Ecto neural progenitor cell (in vitro differentiated cells): ENCODE results near the gene RNF212B.
"Not testable (repeated sequence)": the region's sequence is repeated elsewhere in the genome, so short reads cannot be mapped to it uniquely, and the experiment has no call there.

ENCODE experiments used
- DNase-seq: peaks from one replicate; pipeline ENCODE4 v3.0.0-alpha.2; 2018; ENCODE audit warnings: low spot score

Gene RNF212B

DNA sequence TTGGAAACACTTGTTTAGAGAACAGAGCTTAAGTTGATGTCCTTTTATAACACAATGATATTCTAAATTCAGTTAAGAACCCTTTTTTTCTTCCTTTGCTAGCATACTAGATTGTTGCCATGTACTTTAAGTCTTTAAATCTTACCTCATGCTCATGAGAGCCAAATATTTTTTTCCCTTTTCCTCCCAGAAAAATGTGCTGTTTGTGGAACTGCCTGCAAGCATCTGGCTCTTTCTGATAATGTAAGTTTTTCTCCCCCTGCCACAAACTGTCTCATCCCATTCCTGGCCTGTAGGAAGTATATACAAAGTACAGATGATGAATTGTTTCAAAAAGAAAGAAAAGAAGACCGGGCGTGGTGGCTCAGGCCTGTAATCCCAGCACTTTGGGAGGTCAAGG is 5.3 kb downstream of the RNF212B start:
- no peak for DNase-seq

GRCh38 chr14:23245282-23245681 is 7.5 kb downstream of the RNF212B start:
- DNase-seq: no peak

- no peak for DNase-seq
These were observed 10.9 kb downstream of the RNF212B start for GRCh38 chr14:23248601-23249000.

- DNase-seq: no peak
These were observed 12.1 kb downstream of the RNF212B start for GRCh38 chr14:23249824-23250223.

- no peak for DNase-seq
These were observed 14.3 kb downstream of the RNF212B start for GRCh38 chr14:23252006-23252405.

GRCh38 chr14:23252420-23253333 is 14.9 kb downstream of the RNF212B start:
- DNase-seq: no peak

- no peak for DNase-seq
These were observed 20.5 kb downstream of the RNF212B start for GRCh38 chr14:23258256-23258655.

GRCh38 chr14:23259426-23259825 is 21.7 kb downstream of the RNF212B start:
- no peak for DNase-seq

- DNase-seq: not testable (repeated sequence)
These were observed 23.1 kb downstream of the RNF212B start for GRCh38 chr14:23260849-23261248.

DNA sequence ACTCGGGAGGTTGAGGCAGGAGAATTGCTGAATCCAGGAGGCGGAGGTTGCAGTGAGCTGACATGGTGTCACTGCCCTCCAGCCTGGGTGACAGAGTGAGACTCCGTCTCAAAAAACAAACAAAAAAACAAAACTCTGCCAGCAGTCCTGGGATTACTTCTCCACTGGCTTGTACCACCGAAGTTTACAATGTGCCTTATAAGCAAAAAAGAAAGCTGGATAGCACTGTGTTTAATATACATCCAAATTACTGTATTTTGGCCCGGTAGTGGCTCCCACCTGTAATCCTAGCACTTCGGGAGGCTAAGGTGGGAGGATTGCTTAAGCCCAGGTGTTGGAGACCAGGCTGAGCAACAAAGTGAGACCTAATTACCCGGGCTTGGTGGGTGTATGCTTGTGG is 31.5 kb downstream of the RNF212B start:
- no peak for DNase-seq

- DNase-seq: no peak
These were observed 37.7 kb downstream of the RNF212B start for GRCh38 chr14:23275412-23275811.

DNA sequence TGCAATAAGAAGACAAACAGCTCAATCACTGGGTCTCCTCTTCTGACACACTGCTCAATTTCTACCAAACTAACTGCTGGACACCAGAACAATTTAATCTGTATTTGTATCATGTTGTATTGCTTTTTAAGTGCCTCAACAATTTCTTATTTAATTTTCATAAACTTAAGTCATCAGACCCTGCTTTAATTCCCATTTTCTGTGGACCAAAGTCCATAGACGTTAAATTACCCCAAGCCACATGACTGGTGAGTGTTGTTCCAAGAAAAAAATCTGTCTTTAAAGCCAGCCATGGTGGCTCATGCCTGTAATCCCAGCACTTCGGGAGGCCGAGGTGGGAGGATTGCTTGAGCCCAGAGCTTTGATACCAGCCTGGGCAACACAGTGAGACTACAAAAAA is 39.5 kb downstream of the RNF212B start:
- no peak for DNase-seq

DNA sequence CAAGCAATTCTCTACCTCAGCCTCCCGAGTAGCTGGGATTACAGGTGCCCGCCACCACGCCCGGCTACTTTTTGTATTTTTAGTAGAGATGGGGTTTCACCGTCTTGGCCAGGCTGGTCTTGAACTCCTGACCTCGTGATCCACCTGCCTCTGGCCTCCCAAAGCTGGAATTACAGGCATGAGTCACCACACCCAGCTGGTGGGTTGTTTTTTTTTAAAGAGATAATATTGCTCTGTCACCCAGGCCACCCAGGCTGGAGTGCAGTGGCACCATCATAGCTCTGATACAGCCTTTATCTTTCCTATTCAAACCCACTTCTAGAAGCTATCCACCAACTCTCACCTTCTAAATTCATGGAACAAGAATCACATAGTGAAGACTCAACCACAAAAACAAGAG is 40.2 kb downstream of the RNF212B start:
- DNase-seq: not testable (repeated sequence)

DNA sequence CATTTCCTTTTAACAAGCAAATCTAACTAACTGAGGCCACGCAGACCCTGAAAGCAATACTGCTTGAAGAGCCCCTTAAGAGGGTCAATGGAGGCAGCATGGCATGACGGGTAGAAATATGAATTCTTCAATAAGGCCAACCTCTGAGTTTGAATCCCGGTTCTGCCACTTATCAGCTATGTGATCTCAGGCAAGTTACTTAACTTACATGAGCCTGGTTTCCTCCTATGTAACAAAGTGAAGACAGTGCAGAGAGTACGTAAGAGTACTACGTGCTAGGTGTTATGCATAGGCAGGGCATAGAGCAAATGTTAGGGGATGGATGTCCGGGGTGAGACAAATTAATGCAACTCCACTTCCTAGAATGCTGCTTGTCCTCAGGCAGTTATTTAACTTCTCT is 43.5 kb downstream of the RNF212B start:
- no peak for DNase-seq

GRCh38 chr14:23284654-23285529 is 47.2 kb downstream of the RNF212B start:
- no peak for DNase-seq

- no peak for DNase-seq
These were observed 47.8 kb downstream of the RNF212B start for GRCh38 chr14:23285530-23286019.

DNA sequence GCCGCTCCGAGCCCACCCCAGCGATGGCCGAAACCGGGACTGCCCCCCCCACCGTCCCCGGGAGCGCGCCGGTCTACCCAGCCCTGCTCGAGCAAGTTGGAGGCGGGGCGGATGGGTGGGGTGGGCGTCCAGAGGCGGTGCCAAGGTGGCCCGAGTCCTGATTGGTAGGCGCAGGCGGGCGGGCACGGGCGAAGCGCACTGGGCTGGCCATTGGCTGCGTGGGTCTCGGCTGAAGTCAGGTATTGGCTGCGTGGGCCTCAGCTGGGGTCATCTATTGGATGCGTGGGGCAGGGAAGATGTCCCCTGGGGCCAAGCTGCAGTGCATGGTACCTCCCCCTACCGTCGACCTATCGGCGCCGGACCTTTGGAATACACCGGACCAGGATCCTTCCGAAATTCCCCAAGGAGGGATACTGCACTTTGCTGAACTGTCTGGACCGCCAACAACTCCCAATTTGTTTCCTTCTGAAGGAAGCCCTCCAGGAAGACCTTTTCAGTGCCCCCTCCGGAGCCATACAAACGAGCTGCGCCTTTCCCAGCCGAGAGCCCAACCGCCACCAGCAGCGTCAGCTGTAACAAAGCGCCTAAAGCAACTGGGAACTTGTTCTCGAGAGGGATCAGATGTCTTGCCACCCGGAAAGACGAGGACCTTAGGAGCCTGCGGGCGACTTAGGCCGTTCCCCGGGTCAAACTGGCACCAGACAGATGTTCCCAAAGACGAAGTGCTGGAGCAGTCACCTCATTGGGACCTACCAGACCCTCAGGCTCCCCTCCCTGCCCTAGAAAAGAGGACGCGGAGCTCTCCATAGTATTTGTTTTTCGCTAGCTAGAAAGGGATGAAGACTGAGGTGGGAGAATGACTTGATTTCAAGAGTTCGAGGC is 48.5 kb downstream of the RNF212B start, which contains the start of gene HOMEZ:
HOMEZ (minus strand) TSS at position 113 of the 882 bp plus-strand sequence. CDS start 180 bp downstream, outside the sequence.
- DNase-seq: peak; percentile 99

DNA sequence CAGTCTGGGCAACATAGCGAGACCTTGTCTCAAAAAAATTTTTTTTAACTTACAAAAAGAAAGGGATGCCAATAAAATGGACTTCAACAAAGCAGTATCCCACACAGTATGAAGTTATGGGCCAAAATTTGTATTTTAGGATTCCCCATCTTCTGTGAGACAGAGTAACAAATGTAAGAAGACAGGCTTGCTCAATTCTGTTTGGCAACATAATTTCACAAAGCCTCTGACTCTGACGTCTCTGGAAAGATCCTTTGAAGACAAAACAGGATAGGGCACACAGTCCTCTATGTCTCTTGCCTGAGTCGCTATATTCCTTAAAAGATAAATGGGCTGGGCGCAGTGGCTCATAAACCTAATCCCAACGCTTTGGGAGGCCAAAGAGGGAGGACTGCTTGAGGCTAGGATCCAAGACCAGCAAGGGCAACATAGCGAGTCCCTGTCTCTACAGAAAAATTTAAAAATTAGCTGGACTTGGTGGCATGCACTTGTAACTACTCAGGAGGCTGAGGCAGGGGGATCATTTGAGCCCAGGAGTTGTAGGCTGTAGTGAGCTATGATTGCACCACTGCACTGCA is 49.3 kb downstream of the RNF212B start:
- DNase-seq: no peak

DNA sequence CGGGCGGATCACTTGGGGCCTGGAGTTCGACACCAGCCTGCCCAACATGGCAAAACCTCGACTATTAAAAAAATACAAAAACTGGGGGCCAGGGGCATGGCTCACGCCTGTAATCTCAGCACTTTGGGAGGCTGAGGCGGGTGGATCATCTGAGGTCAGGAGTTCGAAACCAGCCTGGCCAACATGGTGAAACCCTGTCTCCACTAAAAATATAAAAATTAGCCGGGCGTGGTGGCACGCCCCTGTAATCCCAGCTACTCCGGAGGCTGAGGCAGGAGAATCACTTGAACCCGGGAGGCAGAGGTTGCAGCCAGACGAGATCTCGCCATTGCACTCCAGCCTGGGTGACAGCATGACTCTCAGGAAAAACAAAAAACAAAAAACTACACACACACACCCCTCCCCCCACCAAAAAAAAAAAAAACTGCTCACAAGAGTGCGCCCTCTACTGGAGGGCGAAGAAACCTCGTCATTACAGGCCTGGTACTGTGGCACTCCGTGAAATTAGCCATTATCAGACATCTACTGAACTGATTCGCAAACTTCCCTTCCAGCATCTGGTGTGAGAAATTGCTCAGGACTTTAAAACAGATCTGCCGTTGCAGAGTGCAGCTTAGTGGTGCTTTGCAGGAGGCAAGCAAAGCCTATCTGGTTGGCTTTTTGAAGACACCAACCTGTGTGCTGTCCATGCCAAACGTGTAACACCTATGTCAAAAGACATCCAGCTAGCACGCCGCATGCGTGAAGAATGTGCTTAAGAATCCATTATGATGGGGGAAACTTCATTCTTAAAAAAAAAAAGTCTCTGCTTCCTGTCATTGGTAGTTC is 57.2 kb downstream of the RNF212B start:
- DNase-seq: peak; percentile 57
